ENCODE measurements around the gene UBE2I. TPM values are rescaled to one million over a fixed set of nuclear protein-coding genes. Genes with fewer than 3 reads are reported as not detected.

Gene UBE2I
- total RNA-seq, 1 experiment from 2014 or later: 229 TPM

- no peak for DNase-seq (ENCODE audit: low spot score)
- ChIA-PET CTCF (interaction anchor here (0.6 to 3.3 kb wide), 12 partner anchors 9 to 150 kb away, joined by 3 to 15 read pairs (median 3); no protein-coding TSS in a partner anchor), POLR2A (interaction anchor here (1.9 kb wide), 1 partner anchor 17 kb away, joined by 5 read pairs; the partner anchor contains the start of gene UBE2I)
- TF ChIP-seq ZNF416 (CRISPR knock-in tag; IDR thresholded peaks at IDR 0.05): no peak
- no peak for TF ChIP-seq MAX (CRISPR knock-in tag; IDR thresholded peaks at IDR 0.05)
- TF ChIP-seq ZBTB21 (CRISPR knock-in tag; IDR thresholded peaks at IDR 0.05; ENCODE audit: borderline replicate concordance): no peak
- TF ChIP-seq ELF4 (CRISPR knock-in tag; IDR thresholded peaks at IDR 0.05; ENCODE audit: low read depth): no peak
- no peak for TF ChIP-seq CTCF (IDR thresholded peaks at IDR 0.05)
- TF ChIP-seq PREB (CRISPR knock-in tag; IDR thresholded peaks at IDR 0.05; ENCODE audit: borderline replicate concordance): no peak
- no peak for TF ChIP-seq USF2 (CRISPR knock-in tag; IDR thresholded peaks at IDR 0.05)
- Mint-ChIP-seq H3K4me1 (peaks cover 8% of the 10 kb centered on the region), H3K36me3 (peaks cover 12% of the 10 kb centered on the region), H3K27ac (peak overlapping the region; percentile 47), H3K9me3 (no peaks in the 10 kb centered on the region), H3K4me3 (no peak overlapping the region), H3K27me3 (ENCODE audit: low read depth) (no peaks in the 10 kb centered on the region)
- ATAC-seq: no peak
These were observed 17.0 kb downstream of the UBE2I start for GRCh38 chr16:1326391-1326790.

- H3K36me3 Mint-ChIP-seq: peaks cover 11% of the 10 kb centered on the region
- H3K9me3 Mint-ChIP-seq: no peaks in the 10 kb centered on the region
- H3K27me3 Mint-ChIP-seq (ENCODE audit: low read depth): no peaks in the 10 kb centered on the region
- CTCF ChIA-PET: interaction anchor here (0.6 to 3.3 kb wide), 7 partner anchors 10 to 150 kb away, joined by 3 to 15 read pairs (median 3); no protein-coding TSS in a partner anchor
- no peak overlapping the region for H3K4me3 Mint-ChIP-seq
- TF ChIP-seq E2F5 (CRISPR knock-in tag; IDR thresholded peaks at IDR 0.05) (no peak), ZNF138 (CRISPR knock-in tag; conservative IDR thresholded peaks at IDR 0.05) (no peak), ARID4B (CRISPR knock-in tag; IDR thresholded peaks at IDR 0.05; ENCODE audit: borderline replicate concordance) (no peak), CREB1 (CRISPR knock-in tag; IDR thresholded peaks at IDR 0.05) (no peak), FOXP1 (CRISPR knock-in tag; IDR thresholded peaks at IDR 0.05; ENCODE audit: borderline replicate concordance) (0 out of 2 replicates have a peak, but pooled peaks have one; percentile 40)
- DNase-seq (ENCODE audit: low spot score) (no peak), ATAC-seq (no peak)
- H3K4me1 Mint-ChIP-seq: peaks cover 12% of the 10 kb centered on the region
- POLR2A ChIA-PET: interaction anchor here (1.9 kb wide), 1 partner anchor 18 kb away, joined by 5 read pairs; the partner anchor contains the start of gene UBE2I
- peak overlapping the region; percentile 47; the same call in 1 of the 2 replicates for H3K27ac Mint-ChIP-seq
These were observed 17.6 kb downstream of the UBE2I start for GRCh38 chr16:1326946-1327618.

Measured in WTC11 (cell line).